KMS-11 (cell line): ENCODE results near the gene GRIA4.

ENCODE experiments used
- H2AFZ ChIP-seq: fragments of 200-600 bp; sonication (generic); 2 replicates; pipeline ENCODE4 v1.6.1; 2016; ENCODE audit warnings: antibody characterized with exemption, mixed run types, low read depth
- H3K27ac ChIP-seq: fragments of 200-600 bp; sonication (generic); 2 replicates; pipeline ENCODE4 v1.6.1; 2016; ENCODE audit warnings: mild to moderate bottlenecking, mixed run types
- H3K27me3 ChIP-seq: fragments of 200-600 bp; sonication (generic); 2 replicates; pipeline ENCODE4 v1.6.1; 2017; ENCODE audit warnings: mild to moderate bottlenecking, low read depth, mixed run types, moderate library complexity; ENCODE audit not compliant: insufficient read depth
- H3K36me3 ChIP-seq: fragments of 200-600 bp; sonication (generic); 2 replicates; pipeline ENCODE4 v1.6.1; 2017; ENCODE audit warnings: mild to moderate bottlenecking, mixed run types; ENCODE audit not compliant: insufficient read depth
- H3K4me1 ChIP-seq: fragments of 200-600 bp; sonication (generic); 2 replicates; pipeline ENCODE4 v1.6.1; 2016; ENCODE audit warnings: mild to moderate bottlenecking, low read depth, mixed run types; ENCODE audit not compliant: poor library complexity, severe bottlenecking
- H3K4me2 ChIP-seq: fragments of 200-600 bp; sonication (generic); 2 replicates; pipeline ENCODE4 v1.7.0; 2016; ENCODE audit warnings: mild to moderate bottlenecking, mixed run types
- H3K4me3 ChIP-seq: fragments of 200-600 bp; sonication (generic); IDR thresholded peaks from 2 replicates; pipeline ENCODE4 v1.6.1; 2017; ENCODE audit warnings: low read depth, low read length, mixed read lengths; ENCODE audit not compliant: insufficient read depth
- H3K79me2 ChIP-seq: fragments of 200-600 bp; sonication (generic); 2 replicates; pipeline ENCODE4 v1.6.1; 2016; ENCODE audit warnings: low read depth, mixed run types; ENCODE audit not compliant: insufficient read depth
- H3K9ac ChIP-seq: fragments of 200-600 bp; sonication (generic); 2 replicates; pipeline ENCODE4 v1.6.1; 2016; ENCODE audit warnings: mild to moderate bottlenecking, mixed run types
- H4K20me1 ChIP-seq: fragments of 200-600 bp; sonication (generic); 2 replicates; pipeline ENCODE4 v1.6.1; 2016; ENCODE audit warnings: mild to moderate bottlenecking, mixed run types; ENCODE audit not compliant: insufficient read depth
- TF ChIP-seq, protein P1 (sequence below): fragments of 200-600 bp; sonication (generic); conservative IDR thresholded peaks from 2 replicates; pipeline ENCODE4 v1.6.1; 2017; ENCODE audit warnings: low read depth, mild to moderate bottlenecking, antibody characterized with exemption, low read length, moderate library complexity, mixed read lengths

Gene GRIA4

DNA sequence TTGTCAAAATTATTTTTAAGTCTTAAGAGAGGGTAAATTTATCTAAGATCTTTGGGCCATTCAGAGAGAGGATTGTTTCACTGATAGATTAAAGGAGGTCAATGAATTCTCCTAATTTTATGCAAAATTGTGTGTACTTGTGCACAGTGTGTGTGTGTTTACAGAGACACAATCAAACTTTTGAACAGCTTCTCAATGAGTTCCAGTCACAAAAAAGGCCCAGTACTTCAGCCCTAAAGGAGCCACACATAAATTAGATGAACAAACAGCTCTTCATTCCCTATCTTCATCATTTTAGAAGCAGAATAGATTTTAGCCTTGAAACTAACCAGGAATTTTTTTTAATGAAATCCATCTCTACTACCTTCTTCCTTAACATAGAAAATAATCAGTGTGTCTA, 9.7 kb downstream of the GRIA4 start:
- TF ChIP-seq, protein P1, sequence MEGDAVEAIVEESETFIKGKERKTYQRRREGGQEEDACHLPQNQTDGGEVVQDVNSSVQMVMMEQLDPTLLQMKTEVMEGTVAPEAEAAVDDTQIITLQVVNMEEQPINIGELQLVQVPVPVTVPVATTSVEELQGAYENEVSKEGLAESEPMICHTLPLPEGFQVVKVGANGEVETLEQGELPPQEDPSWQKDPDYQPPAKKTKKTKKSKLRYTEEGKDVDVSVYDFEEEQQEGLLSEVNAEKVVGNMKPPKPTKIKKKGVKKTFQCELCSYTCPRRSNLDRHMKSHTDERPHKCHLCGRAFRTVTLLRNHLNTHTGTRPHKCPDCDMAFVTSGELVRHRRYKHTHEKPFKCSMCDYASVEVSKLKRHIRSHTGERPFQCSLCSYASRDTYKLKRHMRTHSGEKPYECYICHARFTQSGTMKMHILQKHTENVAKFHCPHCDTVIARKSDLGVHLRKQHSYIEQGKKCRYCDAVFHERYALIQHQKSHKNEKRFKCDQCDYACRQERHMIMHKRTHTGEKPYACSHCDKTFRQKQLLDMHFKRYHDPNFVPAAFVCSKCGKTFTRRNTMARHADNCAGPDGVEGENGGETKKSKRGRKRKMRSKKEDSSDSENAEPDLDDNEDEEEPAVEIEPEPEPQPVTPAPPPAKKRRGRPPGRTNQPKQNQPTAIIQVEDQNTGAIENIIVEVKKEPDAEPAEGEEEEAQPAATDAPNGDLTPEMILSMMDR: no peak
- no peak overlapping the region for H3K4me2 ChIP-seq
- no peak overlapping the region for H3K9ac ChIP-seq
- H3K27me3 ChIP-seq: no peaks in the 10 kb centered on the region
- H4K20me1 ChIP-seq: no peaks in the 10 kb centered on the region
- no peaks in the 10 kb centered on the region for H3K79me2 ChIP-seq
- no peak overlapping the region for H2AFZ ChIP-seq
- H3K4me3 ChIP-seq: no peak overlapping the region
- no peaks in the 10 kb centered on the region for H3K4me1 ChIP-seq
- H3K36me3 ChIP-seq: no peaks in the 10 kb centered on the region
- no peak overlapping the region for H3K27ac ChIP-seq

DNA sequence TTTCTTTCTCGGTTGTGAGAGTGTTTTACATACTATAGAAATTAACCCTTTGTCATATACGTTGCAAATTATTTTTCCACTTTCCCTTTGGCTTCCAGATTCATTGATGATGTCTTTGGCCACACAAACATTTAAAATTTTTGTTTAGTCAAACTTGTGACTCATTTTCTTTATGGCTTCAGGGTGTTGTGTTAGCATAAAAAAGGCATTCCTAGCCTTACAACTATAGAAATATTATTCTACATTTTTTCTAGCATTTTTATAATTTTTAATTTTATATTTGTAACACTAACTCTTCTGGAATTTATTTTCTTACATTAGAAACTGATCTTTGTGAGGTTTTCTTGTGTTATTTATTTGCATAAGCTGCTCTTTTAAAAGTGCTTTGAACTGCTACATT, 12.1 kb downstream of the GRIA4 start:
- Histone ChIP-seq H4K20me1 (no peaks in the 10 kb centered on the region), H3K79me2 (no peaks in the 10 kb centered on the region), H3K4me2 (no peak overlapping the region), H3K4me3 (no peak overlapping the region), H3K36me3 (no peaks in the 10 kb centered on the region), H3K27ac (no peak overlapping the region), H3K9ac (no peak overlapping the region), H2AFZ (no peak overlapping the region), H3K27me3 (no peaks in the 10 kb centered on the region), H3K4me1 (no peaks in the 10 kb centered on the region)
- TF ChIP-seq, protein P1: no peak

DNA sequence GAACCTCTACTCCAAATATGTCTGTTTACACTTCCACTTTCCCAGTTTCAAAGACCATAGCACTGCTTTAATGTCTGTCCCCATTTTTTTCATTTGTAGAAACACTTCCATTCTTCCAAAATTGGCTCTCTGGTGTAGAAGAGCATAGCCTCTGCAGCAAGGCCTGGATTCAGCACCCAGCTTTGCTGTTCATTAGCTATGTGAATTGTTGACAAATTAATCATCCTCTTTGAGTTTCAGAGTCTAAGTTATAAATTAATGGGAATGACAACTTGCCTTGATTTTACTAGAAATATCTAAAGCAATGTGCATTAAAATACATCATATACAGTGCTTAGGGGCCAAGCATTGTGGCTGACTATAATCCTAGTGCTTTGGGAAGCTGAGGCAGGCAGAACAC, 22.4 kb downstream of the GRIA4 start:
- Histone ChIP-seq H4K20me1 (no peaks in the 10 kb centered on the region), H3K27me3 (no peaks in the 10 kb centered on the region), H3K4me2 (no peak overlapping the region), H3K36me3 (no peaks in the 10 kb centered on the region), H3K79me2 (no peaks in the 10 kb centered on the region), H3K4me3 (no peak overlapping the region), H3K4me1 (no peaks in the 10 kb centered on the region), H2AFZ (no peak overlapping the region), H3K27ac (no peak overlapping the region), H3K9ac (no peak overlapping the region)
- TF ChIP-seq, protein P1: no peak

DNA sequence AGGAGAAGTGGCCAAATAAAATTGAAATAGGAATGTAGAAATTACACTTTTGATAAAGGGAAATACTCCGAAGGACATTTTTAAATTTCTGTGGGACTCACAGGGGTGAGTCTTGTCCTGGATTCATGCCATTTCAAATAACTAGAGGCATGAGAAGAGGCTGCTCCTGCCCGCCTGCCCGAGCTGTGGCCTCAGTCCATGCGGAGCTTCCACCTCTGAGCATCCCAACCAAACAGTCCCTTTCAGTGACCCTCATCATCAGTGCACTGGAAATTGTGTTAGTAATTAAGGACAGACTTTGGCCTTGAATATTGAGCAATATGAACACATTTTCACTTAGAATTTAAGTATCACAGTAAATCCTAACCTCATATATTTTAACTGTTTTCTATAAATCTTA, 25.6 kb downstream of the GRIA4 start:
- Histone ChIP-seq H4K20me1 (no peaks in the 10 kb centered on the region), H3K4me3 (no peak overlapping the region), H3K27me3 (no peaks in the 10 kb centered on the region), H3K4me2 (no peak overlapping the region), H3K9ac (no peak overlapping the region), H3K79me2 (no peaks in the 10 kb centered on the region), H3K36me3 (no peaks in the 10 kb centered on the region), H2AFZ (no peak overlapping the region), H3K4me1 (no peaks in the 10 kb centered on the region), H3K27ac (no peak overlapping the region)
- TF ChIP-seq, protein P1: no peak

DNA sequence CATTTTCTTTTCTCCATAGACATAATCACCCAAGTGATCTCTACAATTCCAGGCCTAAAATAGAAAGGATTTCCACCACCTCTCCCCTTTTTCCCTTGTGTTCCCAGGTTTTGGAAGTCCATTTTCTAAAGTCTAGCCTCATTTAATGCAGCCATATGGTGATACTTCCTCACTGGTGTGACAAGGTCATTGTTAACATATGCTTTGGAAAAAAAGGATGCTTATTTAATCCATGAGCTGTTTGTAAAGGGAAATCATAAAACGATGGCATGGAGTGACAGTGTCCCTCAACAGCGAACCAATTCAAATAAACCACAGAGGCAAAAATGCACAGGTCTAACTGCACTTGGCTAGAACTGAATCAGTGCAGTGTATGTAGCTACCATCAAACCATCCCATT, 26.6 kb downstream of the GRIA4 start:
- Histone ChIP-seq H3K4me3 (no peak overlapping the region), H3K79me2 (no peaks in the 10 kb centered on the region), H3K4me2 (no peak overlapping the region), H2AFZ (no peak overlapping the region), H4K20me1 (no peaks in the 10 kb centered on the region), H3K9ac (no peak overlapping the region), H3K36me3 (no peaks in the 10 kb centered on the region), H3K27me3 (no peaks in the 10 kb centered on the region), H3K27ac (no peak overlapping the region), H3K4me1 (no peaks in the 10 kb centered on the region)
- TF ChIP-seq, protein P1: no peak
